Ishikawa (cell line): ENCODE measurements around the gene PLCH1.

Experiments
- CEBPB ChIP-seq: IDR thresholded peaks from 2 replicates; pipeline ENCODE4 v1.6.1; 2012
- CREB1 ChIP-seq: IDR thresholded peaks from 2 replicates; pipeline ENCODE4 v1.6.1; 2012; ENCODE audit warnings: low read depth
- EGR1 ChIP-seq: IDR thresholded peaks from 2 replicates; pipeline ENCODE4 v1.6.1; 2012
- EP300 ChIP-seq: IDR thresholded peaks from 2 replicates; pipeline ENCODE4 v1.6.1; 2012; ENCODE audit warnings: borderline replicate concordance
- FOXM1 ChIP-seq: IDR thresholded peaks from 2 replicates; pipeline ENCODE4 v1.6.1; 2012; ENCODE audit warnings: low read depth, borderline replicate concordance
- MAX ChIP-seq: IDR thresholded peaks from 2 replicates; pipeline ENCODE4 v1.6.1; 2012
- NFIC ChIP-seq: IDR thresholded peaks from 2 replicates; pipeline ENCODE4 v1.6.1; 2012
- RAD21 ChIP-seq: IDR thresholded peaks from 2 replicates; pipeline ENCODE4 v1.6.1; 2012; ENCODE audit warnings: low read depth
- REST ChIP-seq: IDR thresholded peaks from 2 replicates; pipeline ENCODE4 v1.6.1; 2012; ENCODE audit warnings: low read depth, mild to moderate bottlenecking
- TAF1 ChIP-seq: IDR thresholded peaks from 2 replicates; pipeline ENCODE4 v1.6.1; 2012; ENCODE audit warnings: low read depth, mild to moderate bottlenecking
- TCF12 ChIP-seq: IDR thresholded peaks from 2 replicates; pipeline ENCODE4 v1.6.1; 2012; ENCODE audit warnings: low read depth
- TEAD4 ChIP-seq: IDR thresholded peaks from 2 replicates; pipeline ENCODE4 v1.6.1; 2012
- USF1 ChIP-seq: IDR thresholded peaks from 2 replicates; pipeline ENCODE4 v1.6.1; 2012
- YY1 ChIP-seq: IDR thresholded peaks from 2 replicates; pipeline ENCODE4 v1.6.1; 2012; ENCODE audit warnings: low read depth
- ZBTB7A ChIP-seq: IDR thresholded peaks from 2 replicates; pipeline ENCODE4 v1.6.1; 2012; ENCODE audit warnings: low read depth

PLCH1 gene

GRCh38 chr3:155455765-155456164 lies 289.1 kb downstream of the PLCH1 start:
- no peak for TF ChIP-seq NFIC
- no peak for TF ChIP-seq MAX
- no peak for TF ChIP-seq REST

GRCh38 chr3:155453512-155453911 lies 291.4 kb downstream of the PLCH1 start:
- TF ChIP-seq TEAD4 (no peak), CREB1 (no peak), CEBPB (no peak), ZBTB7A (no peak), TCF12 (no peak), REST (no peak), YY1 (no peak), TAF1 (no peak), FOXM1 (no peak), NFIC (no peak)

- TF ChIP-seq RAD21 (no peak), CREB1 (no peak), ZBTB7A (no peak), TAF1 (no peak), CEBPB (no peak), REST (no peak), TEAD4 (no peak), MAX (no peak), EGR1 (no peak), TCF12 (no peak), NFIC (no peak), EP300 (no peak), YY1 (no peak), FOXM1 (no peak), USF1 (no peak)
Measured at GRCh38 chr3:155449613-155450267, 295.1 kb downstream of the PLCH1 start.

GRCh38 chr3:155448531-155448930 lies 296.3 kb downstream of the PLCH1 start:
- TF ChIP-seq NFIC (no peak), CREB1 (no peak), RAD21 (no peak), TAF1 (no peak), CEBPB (no peak), TCF12 (no peak), YY1 (no peak)

- TF ChIP-seq CEBPB (no peak), MAX (no peak), RAD21 (no peak), FOXM1 (no peak), YY1 (no peak), USF1 (no peak), EGR1 (no peak), TEAD4 (no peak), CREB1 (no peak), NFIC (no peak), REST (no peak), TCF12 (no peak), EP300 (no peak), ZBTB7A (no peak), TAF1 (no peak)
Measured at GRCh38 chr3:155446366-155446765, 298.5 kb downstream of the PLCH1 start.
